ENCODE data around the gene SLC35F4. TPM values are rescaled to one million over a fixed set of nuclear protein-coding genes. Genes with fewer than 3 reads are reported as not detected.

Gene SLC35F4
- total and polyA plus RNA-seq, 2 of the 4 experiments (the other 2 are of a cell fraction): not detected

DNA sequence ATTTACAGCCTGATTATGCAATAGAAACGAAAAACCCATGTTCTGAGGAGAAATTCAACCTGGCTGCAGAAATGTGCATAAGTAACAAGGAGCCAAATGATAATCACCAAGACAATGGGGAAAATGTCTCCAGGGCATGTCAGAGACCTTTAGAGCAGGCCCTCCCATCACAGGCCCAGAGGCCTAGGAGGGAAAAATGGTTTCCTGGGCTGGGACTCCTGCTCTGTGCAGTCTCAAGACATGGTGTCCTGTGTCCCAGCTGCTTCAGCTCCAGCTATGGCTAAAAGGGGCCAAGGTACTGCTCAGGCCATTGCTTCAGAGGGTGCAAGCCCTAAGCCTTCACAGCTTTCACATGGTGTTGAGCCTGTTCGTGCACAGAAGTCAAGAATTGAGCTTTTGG is 156.0 kb downstream of the SLC35F4 start:
- Histone ChIP-seq H2BK120ac (ENCODE audit: low read depth, low read length) (no peak overlapping the region), H3K27ac (ENCODE audit: insufficient read depth, low read length) (no peak overlapping the region), H4K91ac (ENCODE audit: insufficient read depth, low read depth, low read length) (no peak overlapping the region), H3K4me2 (ENCODE audit: low read depth, low read length) (no peak overlapping the region), H2BK20ac (ENCODE audit: low read depth, low read length) (no peak overlapping the region), H3K27me3 (ENCODE audit: control insufficient read depth, insufficient read depth, low read length) (no peaks in the 10 kb centered on the region), H4K8ac (ENCODE audit: low read depth in 2 of 2, low read length in 2 of 2) (no peak overlapping the region), H4K20me1 (ENCODE audit: insufficient read depth, low read length) (no peaks in the 10 kb centered on the region), H2AK5ac (ENCODE audit: low read depth, low read length) (no peak overlapping the region), H3K9me3 (ENCODE audit: control insufficient read depth, insufficient read depth, low read length) (peaks cover 3% of the 10 kb centered on the region; the same call in 1 of the 2 replicates), H3K79me1 (ENCODE audit: low read depth in 1 of 2, low read length in 2 of 2) (no peaks in the 10 kb centered on the region), H2BK5ac (ENCODE audit: low read depth, low read length, poor library complexity, severe bottlenecking) (no peak overlapping the region), H2BK15ac (ENCODE audit: low read depth, low read length) (no peak overlapping the region), H3K14ac (replicated peaks; ENCODE audit: low read depth, low read length) (no peak overlapping the region), H3K56ac (ENCODE audit: extremely low read depth, insufficient read depth, low read length) (no peak overlapping the region), H3K4me1 (ENCODE audit: control insufficient read depth, insufficient read depth, low read length) (no peaks in the 10 kb centered on the region), H3K36me3 (ENCODE audit: control insufficient read depth, insufficient read depth, low read length) (no peaks in the 10 kb centered on the region), H3K9ac (ENCODE audit: low read depth, low read length) (no peak overlapping the region), H3K4me3 (ENCODE audit: insufficient read depth, low read depth, low read length) (no peak overlapping the region), H3K9me1 (ENCODE audit: insufficient read depth, low read length) (no peaks in the 10 kb centered on the region), H2AFZ (replicated peaks; ENCODE audit: low read length, poor library complexity) (no peak overlapping the region), H3K18ac (ENCODE audit: low read depth, low read length) (no peak overlapping the region), H3K4ac (ENCODE audit: low read depth, low read length) (no peak overlapping the region), H4K5ac (ENCODE audit: low read depth, low read length) (no peak overlapping the region), H3K23ac (ENCODE audit: low read depth, low read length) (no peak overlapping the region), H2AK9ac (replicated peaks; ENCODE audit: low read depth, low read length, poor library complexity) (no peak overlapping the region)
- BruUV-seq (replicated peaks): no TSS peak
- intact Hi-C loops (cut with micrococcal nuclease): no loop called here
- 0% methylated on average over 1 of the region's 2 CpGs; no CpG with 5 or more reads in 1 of the 2 experiments for WGBS, 2 experiments (ENCODE audit: extremely low coverage in 2 of 2, insufficient read length in 1 of 2)
- ChIA-PET CTCF (no interaction called here), POLR2A (ENCODE audit: unreplicated experiment) (no interaction called here)
- DNase-seq (no peak), ATAC-seq (ENCODE audit: low read depth) (no peak)
- dilution Hi-C loops (cut with HindIII; ENCODE audit: low sequenced_read_pairs, unreplicated experiment): no loop called here
- TF ChIP-seq, protein P1, sequence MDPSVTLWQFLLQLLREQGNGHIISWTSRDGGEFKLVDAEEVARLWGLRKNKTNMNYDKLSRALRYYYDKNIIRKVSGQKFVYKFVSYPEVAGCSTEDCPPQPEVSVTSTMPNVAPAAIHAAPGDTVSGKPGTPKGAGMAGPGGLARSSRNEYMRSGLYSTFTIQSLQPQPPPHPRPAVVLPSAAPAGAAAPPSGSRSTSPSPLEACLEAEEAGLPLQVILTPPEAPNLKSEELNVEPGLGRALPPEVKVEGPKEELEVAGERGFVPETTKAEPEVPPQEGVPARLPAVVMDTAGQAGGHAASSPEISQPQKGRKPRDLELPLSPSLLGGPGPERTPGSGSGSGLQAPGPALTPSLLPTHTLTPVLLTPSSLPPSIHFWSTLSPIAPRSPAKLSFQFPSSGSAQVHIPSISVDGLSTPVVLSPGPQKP (IDR thresholded peaks at IDR 0.05; ENCODE audit: borderline replicate concordance, low read depth, low read length): no peak
- TF ChIP-seq MXI1 (IDR thresholded peaks at IDR 0.05; ENCODE audit: borderline replicate concordance, low read depth, low read length): no peak
- no peak for TF ChIP-seq FOS (IDR thresholded peaks at IDR 0.05; ENCODE audit: low read depth, low read length)
- TF ChIP-seq, protein P2, sequence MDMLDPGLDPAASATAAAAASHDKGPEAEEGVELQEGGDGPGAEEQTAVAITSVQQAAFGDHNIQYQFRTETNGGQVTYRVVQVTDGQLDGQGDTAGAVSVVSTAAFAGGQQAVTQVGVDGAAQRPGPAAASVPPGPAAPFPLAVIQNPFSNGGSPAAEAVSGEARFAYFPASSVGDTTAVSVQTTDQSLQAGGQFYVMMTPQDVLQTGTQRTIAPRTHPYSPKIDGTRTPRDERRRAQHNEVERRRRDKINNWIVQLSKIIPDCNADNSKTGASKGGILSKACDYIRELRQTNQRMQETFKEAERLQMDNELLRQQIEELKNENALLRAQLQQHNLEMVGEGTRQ (IDR thresholded peaks at IDR 0.05; ENCODE audit: low read depth, low read length): no peak
- no peak for TF ChIP-seq BHLHE40 (IDR thresholded peaks at IDR 0.05; ENCODE audit: low read depth, low read length)
- no peak for TF ChIP-seq POLR2A (IDR thresholded peaks at IDR 0.05; ENCODE audit: low read depth, low read length)
- TF ChIP-seq NFE2L2 (IDR thresholded peaks at IDR 0.05; ENCODE audit: low read depth, low read length): no peak
- TF ChIP-seq MAFK (IDR thresholded peaks at IDR 0.05; ENCODE audit: low read depth, low read length): no peak
- no peak for TF ChIP-seq CEBPB (IDR thresholded peaks at IDR 0.05; ENCODE audit: low read depth, low read length)
- no peak for TF ChIP-seq CHD1 (IDR thresholded peaks at IDR 0.05; ENCODE audit: low read depth, low read length)
- TF ChIP-seq CTCF (conservative IDR thresholded peaks at IDR 0.05; ENCODE audit: low read depth, low read length): no peak
- no peak for TF ChIP-seq RFX5 (IDR thresholded peaks at IDR 0.05; ENCODE audit: low read depth, low read length)
- no peak for TF ChIP-seq SMC3 (IDR thresholded peaks at IDR 0.05; ENCODE audit: low read depth, low read length)
- no peak for TF ChIP-seq RAD21 (IDR thresholded peaks at IDR 0.05; ENCODE audit: low read length)
- no peak for TF ChIP-seq RCOR1 (IDR thresholded peaks at IDR 0.05; ENCODE audit: insufficient replicate concordance, low read length)
- TF ChIP-seq MAZ (IDR thresholded peaks at IDR 0.05; ENCODE audit: borderline replicate concordance, low read depth, low read length): no peak
- in situ Hi-C loops (cut with MboI; ENCODE audit: low sequenced_read_pairs): no loop called here
